Pancreas (tissue), 10 donors: Measurements from ENCODE around the gene ARV1. TPM values are rescaled to one million over a fixed set of nuclear protein-coding genes. Genes with fewer than 3 reads are reported as not detected.
"Not testable (repeated sequence)": the region's sequence is repeated elsewhere in the genome, so short reads cannot be mapped to it uniquely, and the experiment has no call there.

Source experiments
- ATAC-seq, 4 donors: fragments of 200-7000 bp; cut with Tn5 transposase; one replicate each; pipeline versions ENCODE4 v1.8.0 to v1.9.1; 2020; ENCODE audit warnings: mild to moderate bottlenecking in 4 of 4, moderate library complexity in 4 of 4
- DNase-seq, 6 donors: peaks; one replicate each; pipeline ENCODE4 v3.0.0-alpha.2; 2020
- FAIRE-seq: peaks from 2 replicates; lab custom pipeline; 2012; peaks lifted over from hg19 to GRCh38; lab: Jason Lieb, UNC
- H3K27ac ChIP-seq, 4 donors: fragments of 200-600 bp; sonication (generic); 1 replicate in 3 of 4; 2 replicates in 1 of 4; pipeline versions ENCODE4 v1.5.0 to v1.8.0; 2020
- H3K27me3 ChIP-seq, 4 donors: fragments of 200-600 bp; one replicate each; pipeline ENCODE4 v1.8.0; 2021
- H3K36me3 ChIP-seq, 3 donors: fragments of 200-600 bp; sonication (generic) in 1 of 3; one replicate each; pipeline versions ENCODE4 v1.5.0 to v1.8.0; 2020 to 2021
- H3K4me1 ChIP-seq, 3 donors: fragments of 200-600 bp; one replicate each; pipeline ENCODE4 v1.8.0; 2021
- H3K4me3 ChIP-seq, 4 donors: fragments of 200-600 bp; sonication (generic) in 2 of 4; one replicate each; pipeline versions ENCODE4 v1.5.0 to v1.8.0; 2020 to 2021
- H3K9me3 ChIP-seq, 4 donors: fragments of 200-600 bp; one replicate each; pipeline ENCODE4 v1.8.0; 2021
- WGBS, 2 donors: extraction: QIAGEN DNeasy Blood & Tissue Kit; methylation state at CpG; one replicate each; pipeline ENCODE4 v1.1.7; 2013; 5-methylcytosine and 5-hydroxymethylcytosine counted together
- intact Hi-C, 3 donors: fragments of 100-400 bp; cut with DNase I; formaldehyde crosslinking; loops; one replicate each; pipeline versions ENCODE4 v1.11.1 to v1.14.2; 2022
- polyA plus RNA-seq, 2 donors: library from polyadenylated mRNA; stranded (reverse); fragments of 200-250 nt; gene quantifications; one replicate each; pipeline ENCODE4 v1.2.3, GENCODE V29; 2013
- total RNA-seq, 6 donors: library from RNA; stranded (reverse); fragmentation: NEBNext Ultra II Directional in 4 of 6; extraction: Animal tissue kit (Norgen Biotek cat#: 25700) in 4 of 6; gene quantifications; one replicate each; pipeline versions ENCODE4 v1.2.1 to v1.2.4, GENCODE V29; 2021 to 2023
- TF ChIP-seq, protein P1 (sequence below), 4 donors: fragments of 200-600 bp; sonication (generic) in 3 of 4; IDR thresholded peaks; one replicate each; pipeline versions ENCODE4 v1.5.0 to v1.8.0; 2021; ENCODE audit warnings: antibody characterized with exemption in 4 of 4
- donor health status: healthy with polysubstance abuse.
- donor health status: DM: no; HTN: no; CAD: no; lungs with moderate emphysema.
- donor health status: DM: no; HTN: no; CAD: no.
- donor health status: control.
- donor health status: control.
- donor health status: Bipolar disorder and iron deficiency.
- donor health status: DM: yes; HTN: yes; CAD: no.
- donor health status: DM: no; HTN: no; CAD: no.
- donor health status: DM: no; HTN: no; CAD: no.
- donor health status: DM: yes; HTN: yes; CAD: no.

ARV1 gene
- total and polyA plus RNA-seq, 8 donors = 7.4 to 20.1 (median 9.0) TPM

DNA sequence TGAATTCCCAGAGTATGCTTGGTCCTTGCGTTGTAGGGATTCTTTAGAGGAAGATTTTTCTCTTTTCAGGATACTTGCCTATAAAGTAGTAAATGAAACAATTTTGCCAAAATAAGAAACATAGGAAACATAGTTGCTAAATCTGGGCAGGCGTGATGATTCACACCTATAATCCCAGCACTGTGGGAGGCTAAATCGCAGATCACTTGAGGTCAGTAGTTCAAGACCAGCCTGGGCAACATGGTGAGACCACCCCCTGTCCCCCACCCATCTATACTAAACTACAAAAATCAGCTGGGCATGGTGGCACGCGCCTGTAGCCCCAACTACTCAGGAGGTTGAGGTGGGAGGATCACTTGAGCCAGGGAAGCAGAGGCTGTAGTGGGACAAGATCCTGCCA lies 4.9 kb downstream of the ARV1 start:
- ATAC-seq (no peak), DNase-seq (no peak), FAIRE-seq (no peak)
- Histone ChIP-seq H3K4me3 (no peak overlapping the region), H3K9me3 (peaks cover 0 to 3% (median 0%) of the 10 kb centered on the region in 4 donors), H3K36me3 (no peaks in the 10 kb centered on the region), H3K27ac (no peak overlapping the region), H3K27me3 (no peaks in the 10 kb centered on the region), H3K4me1 (peaks cover 7 to 22% (median 10%) of the 10 kb centered on the region in 3 donors)
- TF ChIP-seq, protein P1, sequence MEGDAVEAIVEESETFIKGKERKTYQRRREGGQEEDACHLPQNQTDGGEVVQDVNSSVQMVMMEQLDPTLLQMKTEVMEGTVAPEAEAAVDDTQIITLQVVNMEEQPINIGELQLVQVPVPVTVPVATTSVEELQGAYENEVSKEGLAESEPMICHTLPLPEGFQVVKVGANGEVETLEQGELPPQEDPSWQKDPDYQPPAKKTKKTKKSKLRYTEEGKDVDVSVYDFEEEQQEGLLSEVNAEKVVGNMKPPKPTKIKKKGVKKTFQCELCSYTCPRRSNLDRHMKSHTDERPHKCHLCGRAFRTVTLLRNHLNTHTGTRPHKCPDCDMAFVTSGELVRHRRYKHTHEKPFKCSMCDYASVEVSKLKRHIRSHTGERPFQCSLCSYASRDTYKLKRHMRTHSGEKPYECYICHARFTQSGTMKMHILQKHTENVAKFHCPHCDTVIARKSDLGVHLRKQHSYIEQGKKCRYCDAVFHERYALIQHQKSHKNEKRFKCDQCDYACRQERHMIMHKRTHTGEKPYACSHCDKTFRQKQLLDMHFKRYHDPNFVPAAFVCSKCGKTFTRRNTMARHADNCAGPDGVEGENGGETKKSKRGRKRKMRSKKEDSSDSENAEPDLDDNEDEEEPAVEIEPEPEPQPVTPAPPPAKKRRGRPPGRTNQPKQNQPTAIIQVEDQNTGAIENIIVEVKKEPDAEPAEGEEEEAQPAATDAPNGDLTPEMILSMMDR (IDR thresholded peaks at IDR 0.05) = no peak
- intact Hi-C loops = no loop called here
- WGBS, 2 donors = 78 to 81% methylated on average over 5 of the region's 5 CpGs

DNA sequence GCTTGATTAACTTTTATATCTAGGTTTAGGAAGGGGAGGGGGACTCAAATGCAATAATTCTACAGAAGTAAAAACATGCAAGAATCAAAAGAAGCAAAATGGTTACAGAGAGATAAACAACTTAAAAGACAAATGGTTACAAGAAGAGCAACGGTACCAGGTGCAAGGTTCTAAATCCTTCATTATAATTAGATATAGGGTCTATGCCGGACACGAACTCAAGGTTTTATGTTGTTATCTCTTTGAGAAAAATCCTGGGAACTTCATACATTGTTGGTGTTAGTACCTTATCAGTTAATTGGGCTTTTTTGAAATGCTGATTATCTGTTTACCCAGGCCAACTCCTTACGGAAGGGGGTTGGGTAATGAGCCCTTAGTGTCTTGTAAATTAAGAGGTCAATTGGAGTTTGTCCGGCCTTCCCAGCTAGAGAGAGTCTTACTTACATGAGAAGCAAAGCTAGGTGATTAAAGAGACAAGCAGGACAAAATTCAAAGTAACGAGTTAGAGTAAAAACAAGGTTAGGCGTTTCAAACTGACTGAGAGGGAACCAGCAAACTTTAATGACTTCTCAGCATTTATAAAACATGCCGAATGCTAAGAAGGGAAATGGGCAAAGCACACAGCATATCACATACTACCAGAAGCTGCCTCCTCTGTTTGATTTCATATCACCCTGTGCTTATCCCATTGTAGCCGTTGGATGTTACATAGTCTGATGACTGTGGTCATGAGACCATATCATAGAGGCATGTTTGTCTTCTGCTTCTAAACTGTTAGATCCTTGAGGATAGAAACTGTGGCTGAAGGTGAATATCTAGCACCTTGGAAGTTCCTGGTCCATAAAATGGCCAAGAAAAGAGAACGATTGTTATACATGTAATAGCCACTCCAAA lies 6.0 kb downstream of the ARV1 start:
- intact Hi-C loops, FAIRE-seq, H3K27me3 ChIP-seq, H3K9me3 ChIP-seq, DNase-seq, H3K36me3 ChIP-seq, H3K4me3 ChIP-seq, H3K27ac ChIP-seq: not testable (repeated sequence)
- peak in 1 of 4 donors; percentile 18 for ATAC-seq
- H3K4me1 ChIP-seq = peaks cover 7 to 20% (median 10%) of the 10 kb centered on the region in 3 donors
- 42 to 53% methylated on average over 10 of the region's 10 CpGs for WGBS, 2 donors

GRCh38 chr1:230985711-230986110 lies 6.8 kb downstream of the ARV1 start:
- Histone ChIP-seq H3K27ac (no peak overlapping the region), H3K4me1 (peaks cover 7 to 13% (median 10%) of the 10 kb centered on the region in 3 donors), H3K36me3 (no peaks in the 10 kb centered on the region), H3K4me3 (no peak overlapping the region), H3K9me3 (peaks cover 0 to 3% (median 0%) of the 10 kb centered on the region in 4 donors), H3K27me3 (no peaks in the 10 kb centered on the region)
- intact Hi-C loops = no loop called here
- TF ChIP-seq, protein P1 (IDR thresholded peaks at IDR 0.05) = no peak
- FAIRE-seq (no peak), DNase-seq (no peak), ATAC-seq (peak in 1 of 4 donors; percentile 14)
- 96 to 98% methylated on average over 6 of the region's 6 CpGs for WGBS, 2 donors

DNA sequence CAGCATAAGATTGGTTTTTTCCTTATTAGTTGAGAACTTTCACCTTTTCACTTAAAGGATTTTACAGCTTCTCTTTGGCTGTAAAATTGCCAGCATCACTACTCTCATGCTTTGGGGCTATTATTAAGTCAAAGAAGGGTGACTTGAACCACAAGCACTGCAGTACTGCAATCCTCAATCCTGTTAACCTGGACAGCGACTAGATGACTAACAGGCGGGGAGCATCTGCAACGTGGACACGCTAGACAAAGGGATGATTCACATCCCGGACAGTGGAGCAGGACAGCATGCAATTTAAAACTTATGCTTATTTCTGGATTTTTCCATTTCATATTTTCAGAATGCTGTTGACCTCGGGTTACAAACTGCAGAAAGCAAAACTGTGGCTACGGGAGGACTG lies 8.1 kb downstream of the ARV1 start:
- TF ChIP-seq, protein P1 (IDR thresholded peaks at IDR 0.05) = no peak
- Histone ChIP-seq H3K27ac (no peak overlapping the region), H3K27me3 (no peaks in the 10 kb centered on the region), H3K36me3 (no peaks in the 10 kb centered on the region), H3K9me3 (peaks cover 0 to 3% (median 0%) of the 10 kb centered on the region in 4 donors), H3K4me1 (peaks cover 10 to 14% (median 11%) of the 10 kb centered on the region in 3 donors), H3K4me3 (no peak overlapping the region)
- ATAC-seq (no peak), FAIRE-seq (no peak), DNase-seq (no peak)
- 91 to 92% methylated on average over 7 of the region's 7 CpGs for WGBS, 2 donors
- intact Hi-C loops = no loop called here

- WGBS, 2 donors = 51 to 52% methylated on average over 3 of the region's 3 CpGs
- Histone ChIP-seq H3K27me3 (no peaks in the 10 kb centered on the region), H3K4me1 (peaks cover 10 to 16% (median 11%) of the 10 kb centered on the region in 3 donors), H3K27ac (no peak overlapping the region), H3K4me3 (no peak overlapping the region), H3K36me3 (no peaks in the 10 kb centered on the region), H3K9me3 (peaks cover 0 to 3% (median 0%) of the 10 kb centered on the region in 4 donors)
- FAIRE-seq (no peak), ATAC-seq (no peak), DNase-seq (no peak)
- TF ChIP-seq, protein P1 (IDR thresholded peaks at IDR 0.05) = no peak
- intact Hi-C loops = no loop called here
Observed at GRCh38 chr1:230987448-230987847, 8.6 kb downstream of the ARV1 start.
